Endothelial cell (in vitro differentiated cells): ENCODE measurements around the gene C1orf105. TPM values are rescaled to one million over a fixed set of nuclear protein-coding genes. Genes with fewer than 3 reads are reported as not detected.

Experiments
- DNase-seq: peaks from one replicate; pipeline ENCODE4 v3.0.0; 2021; ENCODE audit warnings: low spot score
- H3K27ac Mint-ChIP-seq: one replicate; pipeline ENCODE4 v1.8.0; 2021; ENCODE audit warnings: mixed read lengths, inconsistent platforms; ENCODE audit not compliant: unreplicated experiment
- H3K27me3 Mint-ChIP-seq: one replicate; pipeline ENCODE4 v1.8.0; 2021; ENCODE audit warnings: mild to moderate bottlenecking, moderate library complexity, mixed read lengths, inconsistent platforms; ENCODE audit not compliant: unreplicated experiment
- H3K36me3 Mint-ChIP-seq: one replicate; pipeline ENCODE4 v1.8.0; 2021; ENCODE audit warnings: mild to moderate bottlenecking, low read depth, mixed read lengths, inconsistent platforms; ENCODE audit not compliant: unreplicated experiment
- H3K4me1 Mint-ChIP-seq: one replicate; pipeline ENCODE4 v1.8.0; 2021; ENCODE audit warnings: mild to moderate bottlenecking, mixed read lengths, inconsistent platforms; ENCODE audit not compliant: unreplicated experiment
- H3K4me3 Mint-ChIP-seq: one replicate; pipeline ENCODE4 v1.8.0; 2021; ENCODE audit warnings: mild to moderate bottlenecking, mixed read lengths, inconsistent platforms; ENCODE audit not compliant: unreplicated experiment
- H3K9me3 Mint-ChIP-seq: one replicate; pipeline ENCODE4 v1.8.0; 2021; ENCODE audit warnings: mixed read lengths, inconsistent platforms; ENCODE audit not compliant: unreplicated experiment
- total RNA-seq: library from RNA; stranded (reverse); fragmentation: NEBNext Ultra II Directional; extraction: Animal tissue kit (Norgen Biotek cat#: 25700); gene quantifications from one replicate; pipeline ENCODE4 v1.2.1, GENCODE V29; 2021; ENCODE audit not compliant: unreplicated experiment
- TF ChIP-seq, protein P1 (sequence below): fragments of 200-600 bp; sonication (generic); IDR thresholded peaks from one replicate; pipeline ENCODE4 v1.5.0; 2021; ENCODE audit warnings: antibody characterized with exemption; ENCODE audit not compliant: unreplicated experiment

Gene C1orf105
- total RNA-seq, 1 donor from 2014 or later, result 0.85 TPM

DNA sequence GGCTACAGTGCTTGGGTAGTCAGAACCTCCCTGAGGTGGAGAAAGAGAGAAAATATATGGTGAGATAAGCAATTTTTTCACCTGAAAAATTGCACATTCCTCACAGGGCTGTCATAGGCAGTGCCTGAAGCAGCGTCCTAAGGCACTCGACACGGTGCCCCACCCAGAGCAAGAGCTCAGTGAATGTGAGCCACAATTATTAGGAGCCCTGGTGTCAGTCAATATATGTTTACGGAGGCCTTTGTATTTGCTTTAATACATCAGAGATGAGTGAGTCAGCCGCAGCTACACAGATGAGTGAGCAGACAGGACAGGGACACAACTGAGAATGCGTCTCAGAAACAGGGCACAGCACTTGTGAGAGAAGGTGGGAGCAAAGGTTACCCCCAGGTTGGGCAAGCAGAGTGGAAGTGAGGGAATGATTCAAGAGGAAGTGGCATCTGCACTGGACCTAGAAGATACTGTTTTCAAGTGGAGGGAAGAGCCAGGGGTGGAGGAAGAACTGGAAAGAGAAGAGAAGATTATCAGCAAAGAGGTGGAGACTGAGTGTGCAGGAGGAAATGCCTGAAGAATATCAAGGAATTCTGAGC is 28.6 kb downstream of the C1orf105 start:
- Mint-ChIP-seq H3K4me3 (no peak overlapping the region), H3K9me3 (no peaks in the 10 kb centered on the region), H3K27me3 (peaks cover 2% of the 10 kb centered on the region), H3K36me3 (no peaks in the 10 kb centered on the region), H3K4me1 (peaks cover 54% of the 10 kb centered on the region), H3K27ac (no peak overlapping the region)
- TF ChIP-seq, protein P1, sequence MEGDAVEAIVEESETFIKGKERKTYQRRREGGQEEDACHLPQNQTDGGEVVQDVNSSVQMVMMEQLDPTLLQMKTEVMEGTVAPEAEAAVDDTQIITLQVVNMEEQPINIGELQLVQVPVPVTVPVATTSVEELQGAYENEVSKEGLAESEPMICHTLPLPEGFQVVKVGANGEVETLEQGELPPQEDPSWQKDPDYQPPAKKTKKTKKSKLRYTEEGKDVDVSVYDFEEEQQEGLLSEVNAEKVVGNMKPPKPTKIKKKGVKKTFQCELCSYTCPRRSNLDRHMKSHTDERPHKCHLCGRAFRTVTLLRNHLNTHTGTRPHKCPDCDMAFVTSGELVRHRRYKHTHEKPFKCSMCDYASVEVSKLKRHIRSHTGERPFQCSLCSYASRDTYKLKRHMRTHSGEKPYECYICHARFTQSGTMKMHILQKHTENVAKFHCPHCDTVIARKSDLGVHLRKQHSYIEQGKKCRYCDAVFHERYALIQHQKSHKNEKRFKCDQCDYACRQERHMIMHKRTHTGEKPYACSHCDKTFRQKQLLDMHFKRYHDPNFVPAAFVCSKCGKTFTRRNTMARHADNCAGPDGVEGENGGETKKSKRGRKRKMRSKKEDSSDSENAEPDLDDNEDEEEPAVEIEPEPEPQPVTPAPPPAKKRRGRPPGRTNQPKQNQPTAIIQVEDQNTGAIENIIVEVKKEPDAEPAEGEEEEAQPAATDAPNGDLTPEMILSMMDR, result no peak
- no peak for DNase-seq

DNA sequence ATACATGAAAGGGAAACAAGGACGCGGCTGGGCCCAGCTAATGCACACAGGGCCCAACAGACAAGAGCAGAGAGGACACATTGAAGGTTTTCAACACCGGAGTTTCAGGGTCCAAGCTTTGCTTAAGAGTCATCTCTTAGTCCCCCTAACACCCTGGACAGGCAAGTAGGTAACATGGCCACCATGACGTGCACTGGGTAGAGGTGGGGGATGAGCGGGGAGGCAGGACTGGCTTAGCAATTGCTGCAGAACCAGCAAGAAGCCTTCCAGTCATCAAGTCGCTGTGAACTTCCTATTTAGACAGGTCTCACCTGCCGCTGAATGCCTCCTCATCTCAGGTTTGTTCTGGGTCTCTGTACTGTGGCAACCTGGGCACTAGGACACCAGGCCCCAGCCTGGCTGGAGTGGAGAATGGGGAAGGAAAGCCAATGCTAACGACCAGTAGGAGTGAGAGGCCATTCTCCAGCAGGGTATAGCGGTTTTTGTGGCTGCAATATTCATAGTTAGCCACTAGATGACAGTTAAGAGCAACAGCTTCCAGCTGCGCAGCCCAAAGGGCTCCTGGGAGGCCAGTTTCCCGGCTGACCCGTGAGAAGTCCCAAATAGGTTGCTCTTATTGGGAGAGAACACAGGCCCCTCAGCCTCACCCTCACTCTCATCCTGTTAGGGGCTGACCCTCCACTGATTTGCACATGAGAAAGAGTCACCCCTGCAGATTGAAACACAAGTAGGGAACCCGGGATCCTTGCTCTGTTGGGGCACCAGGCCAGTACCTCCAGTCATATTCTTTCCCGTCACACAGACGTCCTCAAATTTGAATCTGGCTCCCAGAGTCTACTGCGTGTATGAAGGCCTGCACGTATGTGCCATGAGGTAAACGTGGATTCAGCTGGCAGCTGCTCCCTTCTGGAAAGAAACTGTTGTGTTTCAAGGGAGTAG is 29.4 kb downstream of the C1orf105 start:
- TF ChIP-seq, protein P1, result peak; percentile 80
- Mint-ChIP-seq H3K9me3 (no peaks in the 10 kb centered on the region), H3K27ac (no peak overlapping the region), H3K27me3 (peaks cover 2% of the 10 kb centered on the region), H3K36me3 (no peaks in the 10 kb centered on the region), H3K4me3 (no peak overlapping the region), H3K4me1 (peaks cover 49% of the 10 kb centered on the region)
- peak; percentile 64 for DNase-seq

DNA sequence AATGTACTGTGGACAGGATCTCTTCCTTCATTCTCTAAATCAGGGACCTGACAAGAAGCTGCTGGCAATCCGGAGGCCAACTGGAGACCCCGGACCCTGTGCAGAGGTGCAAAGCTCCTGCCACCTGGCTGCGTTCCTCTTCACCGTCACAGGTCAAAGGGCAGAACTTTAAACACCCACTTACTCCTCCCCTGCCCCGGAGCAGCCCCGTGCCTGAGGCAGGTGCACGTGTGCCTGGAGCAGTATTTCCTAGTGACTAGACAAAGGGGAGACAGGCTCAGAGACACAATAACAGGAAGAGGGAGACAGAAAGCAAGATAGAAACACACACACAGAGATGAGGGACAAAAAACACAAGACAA is 30.0 kb downstream of the C1orf105 start:
- H3K27ac Mint-ChIP-seq, result no peak overlapping the region
- H3K4me3 Mint-ChIP-seq, result no peak overlapping the region
- TF ChIP-seq, protein P1, result no peak
- peaks cover 49% of the 10 kb centered on the region for H3K4me1 Mint-ChIP-seq
- peaks cover 2% of the 10 kb centered on the region for H3K27me3 Mint-ChIP-seq
- no peaks in the 10 kb centered on the region for H3K9me3 Mint-ChIP-seq
- no peak for DNase-seq
- no peaks in the 10 kb centered on the region for H3K36me3 Mint-ChIP-seq

DNA sequence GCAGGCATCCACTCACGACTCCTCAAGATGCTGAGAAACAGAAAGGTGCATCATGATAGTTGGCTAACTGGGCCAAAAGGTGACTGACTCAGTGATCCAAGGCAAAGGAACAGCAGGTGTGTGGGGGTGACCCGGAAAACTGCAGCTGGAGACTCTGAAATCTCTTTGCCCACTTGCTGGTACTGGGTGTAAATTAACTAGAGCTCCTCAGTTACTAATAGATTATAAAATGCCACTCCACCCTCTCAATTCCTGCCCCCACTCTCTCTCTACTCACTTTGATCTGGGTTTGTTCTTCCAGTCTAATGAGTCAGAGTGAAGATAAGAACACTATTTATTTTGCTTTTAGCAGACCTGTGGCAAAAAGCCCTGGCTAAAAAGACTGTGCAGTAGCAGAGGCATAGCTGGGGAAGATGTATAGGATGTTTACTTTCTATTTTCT is 30.5 kb downstream of the C1orf105 start:
- Mint-ChIP-seq H3K36me3 (no peaks in the 10 kb centered on the region), H3K4me1 (peaks cover 49% of the 10 kb centered on the region), H3K9me3 (no peaks in the 10 kb centered on the region), H3K27me3 (peaks cover 2% of the 10 kb centered on the region), H3K4me3 (no peak overlapping the region), H3K27ac (no peak overlapping the region)
- DNase-seq, result no peak
- TF ChIP-seq, protein P1, result no peak
